Renal pelvis (tissue), 4 donors: ENCODE data around the gene ST8SIA6. TPM values are rescaled to one million over a fixed set of nuclear protein-coding genes. Genes with fewer than 3 reads are reported as not detected.
A peak's percentile ranks its signal among the peaks of the same experiment; 100 is the strongest.
"Not testable (repeated sequence)": the region's sequence is repeated elsewhere in the genome, so short reads cannot be mapped to it uniquely, and the experiment has no call there.

Experiments used
- DNase-seq: peaks from one replicate; pipeline ENCODE4 v3.0.0-alpha.2; 2013
- polyA plus RNA-seq, 3 donors: library from polyadenylated mRNA; unstranded; fragments of 120-200 nt; gene quantifications; one replicate each; pipeline ENCODE4 v1.2.1, GENCODE V29; 2013; ENCODE audit not compliant: insufficient read length in 3 of 3

The ST8SIA6 gene
- polyA plus RNA-seq, 3 donors: 1.2 to 1.5 (median 1.2) TPM

GRCh38 chr10:17348501-17349349, 105.7 kb downstream of the ST8SIA6 start:
- peak; percentile 46 for DNase-seq

GRCh38 chr10:17348011-17348500, 106.3 kb downstream of the ST8SIA6 start:
- DNase-seq: no peak

- DNase-seq: no peak
Measured at GRCh38 chr10:17344206-17344605, 110.2 kb downstream of the ST8SIA6 start.

GRCh38 chr10:17343118-17343517, 111.3 kb downstream of the ST8SIA6 start:
- no peak for DNase-seq

- DNase-seq: no peak
Measured at GRCh38 chr10:17340144-17340829, 114.1 kb downstream of the ST8SIA6 start.

- DNase-seq: no peak
Measured at GRCh38 chr10:17335065-17335464, 119.3 kb downstream of the ST8SIA6 start.

- DNase-seq: no peak
Measured at GRCh38 chr10:17330501-17330900, 123.9 kb downstream of the ST8SIA6 start.

GRCh38 chr10:17326377-17326776, 128.0 kb downstream of the ST8SIA6 start:
- no peak for DNase-seq

GRCh38 chr10:17321957-17322356, 132.4 kb downstream of the ST8SIA6 start:
- DNase-seq: not testable (repeated sequence)

GRCh38 chr10:17316488-17317170, 137.8 kb downstream of the ST8SIA6 start:
- no peak for DNase-seq

- no peak for DNase-seq
Measured at GRCh38 chr10:17309435-17309834, 145.0 kb downstream of the ST8SIA6 start.

- DNase-seq: no peak
Measured at GRCh38 chr10:17307123-17307522, 147.3 kb downstream of the ST8SIA6 start.

- DNase-seq: no peak
Measured at GRCh38 chr10:17292375-17292774, 162.0 kb downstream of the ST8SIA6 start.

- no peak for DNase-seq
Measured at GRCh38 chr10:17290226-17290625, 164.2 kb downstream of the ST8SIA6 start.

- no peak for DNase-seq
Measured at GRCh38 chr10:17289763-17290162, 164.6 kb downstream of the ST8SIA6 start.

- no peak for DNase-seq
Measured at GRCh38 chr10:17286562-17287550, 167.5 kb downstream of the ST8SIA6 start.

GRCh38 chr10:17282311-17282710, 172.1 kb downstream of the ST8SIA6 start:
- DNase-seq: no peak

GRCh38 chr10:17278607-17279240, 175.7 kb downstream of the ST8SIA6 start:
- DNase-seq: no peak

- DNase-seq: no peak
Measured at GRCh38 chr10:17276756-17277424, 177.5 kb downstream of the ST8SIA6 start.

- DNase-seq: no peak
Measured at GRCh38 chr10:17273403-17273802, 181.0 kb downstream of the ST8SIA6 start.
